ENCODE results near the gene LPIN3.

LPIN3 gene

DNA sequence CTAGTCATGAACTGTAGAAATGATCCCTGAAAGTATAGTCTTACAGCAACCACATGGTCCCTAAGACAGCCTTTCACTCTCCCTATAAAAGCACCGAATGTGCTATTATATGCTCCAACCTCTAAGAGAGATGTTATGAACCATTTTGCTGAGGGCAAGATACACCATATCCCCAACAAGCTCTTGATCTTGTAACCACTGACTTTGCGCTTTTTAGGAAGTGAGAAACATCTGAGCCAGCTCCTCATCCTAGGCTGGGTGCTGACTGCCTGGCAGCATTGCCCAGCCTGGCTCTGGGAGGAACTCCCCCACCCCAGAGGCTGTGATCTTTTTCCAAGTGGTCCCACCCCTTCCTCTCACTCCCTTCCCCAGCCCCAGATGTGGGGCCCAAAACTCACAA, 29.1 kb downstream of the LPIN3 start:
- H3K9me3 ChIP-seq (ENCODE audit: insufficient read depth, low read length, severe bottlenecking) = no peaks in the 10 kb centered on the region
- DNase-seq (no peak), ATAC-seq (ENCODE audit: insufficient read depth, low read depth) (no peak)
- H3K9ac ChIP-seq (ENCODE audit: low read depth, low read length) = no peak overlapping the region
- TF ChIP-seq CTCF (IDR thresholded peaks at IDR 0.05; ENCODE audit: borderline replicate concordance, extremely low read depth, low read length, poor library complexity, severe bottlenecking) = no peak
- no peak for TF ChIP-seq EZH2 (IDR thresholded peaks at IDR 0.05; ENCODE audit: borderline replicate concordance, low read depth, low read length, severe bottlenecking)
- no peaks in the 10 kb centered on the region for H3K4me1 ChIP-seq (ENCODE audit: insufficient read depth, low read length)
- no peaks in the 10 kb centered on the region for H3K27me3 ChIP-seq (ENCODE audit: insufficient read depth, low read length, poor library complexity)
- no peaks in the 10 kb centered on the region for H4K20me1 ChIP-seq (ENCODE audit: insufficient read depth, low read length)
- no peaks in the 10 kb centered on the region for H3K79me2 ChIP-seq (ENCODE audit: insufficient read depth, low read length)
- H3K36me3 ChIP-seq (ENCODE audit: insufficient read depth, low read length) = no peaks in the 10 kb centered on the region
- H3K4me2 ChIP-seq (ENCODE audit: insufficient read depth, low read length) = no peak overlapping the region
- H3K27ac ChIP-seq (ENCODE audit: low read length) = no peak overlapping the region
- H3K4me3 ChIP-seq (ENCODE audit: low read depth in 1 of 2, low read length in 2 of 2) = no peak overlapping the region
- no peak overlapping the region for H2AFZ ChIP-seq (ENCODE audit: low read depth, low read length)

DNA sequence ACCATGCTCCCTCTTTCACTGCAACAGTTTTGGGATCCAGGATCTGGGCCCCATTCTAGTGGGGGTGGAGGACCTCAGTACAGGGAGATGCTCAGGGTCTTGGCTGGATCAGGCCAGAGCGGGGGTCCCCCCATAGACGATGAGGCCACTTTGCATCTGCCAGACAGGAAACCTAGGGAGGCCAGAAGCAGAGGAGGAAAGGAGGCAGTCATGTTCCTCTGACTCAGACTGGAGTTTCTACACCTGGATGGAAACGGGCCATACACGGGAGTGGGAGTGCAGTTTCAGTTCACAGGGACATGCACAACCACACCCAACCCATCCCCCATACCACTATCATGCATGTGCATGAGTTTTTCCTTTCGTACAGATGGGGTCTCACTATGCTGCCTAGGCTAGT, 29.6 kb downstream of the LPIN3 start:
- H3K4me2 ChIP-seq (ENCODE audit: insufficient read depth, low read length) = no peak overlapping the region
- H2AFZ ChIP-seq (ENCODE audit: low read depth, low read length) = no peak overlapping the region
- no peak overlapping the region for H3K9ac ChIP-seq (ENCODE audit: low read depth, low read length)
- no peak for TF ChIP-seq CTCF (IDR thresholded peaks at IDR 0.05; ENCODE audit: borderline replicate concordance, extremely low read depth, low read length, poor library complexity, severe bottlenecking)
- no peak for TF ChIP-seq EZH2 (IDR thresholded peaks at IDR 0.05; ENCODE audit: borderline replicate concordance, low read depth, low read length, severe bottlenecking)
- no peaks in the 10 kb centered on the region for H4K20me1 ChIP-seq (ENCODE audit: insufficient read depth, low read length)
- ATAC-seq (ENCODE audit: insufficient read depth, low read depth) = no peak
- no peaks in the 10 kb centered on the region for H3K4me1 ChIP-seq (ENCODE audit: insufficient read depth, low read length)
- H3K27me3 ChIP-seq (ENCODE audit: insufficient read depth, low read length, poor library complexity) = no peaks in the 10 kb centered on the region
- no peak overlapping the region for H3K27ac ChIP-seq (ENCODE audit: low read length)
- H3K9me3 ChIP-seq (ENCODE audit: insufficient read depth, low read length, severe bottlenecking) = no peaks in the 10 kb centered on the region
- H3K4me3 ChIP-seq (ENCODE audit: low read depth in 1 of 2, low read length in 2 of 2) = no peak overlapping the region
- no peak for DNase-seq
- no peaks in the 10 kb centered on the region for H3K36me3 ChIP-seq (ENCODE audit: insufficient read depth, low read length)
- H3K79me2 ChIP-seq (ENCODE audit: insufficient read depth, low read length) = no peaks in the 10 kb centered on the region

GRCh38 chr20:41371371-41371770, 30.8 kb downstream of the LPIN3 start:
- H3K9ac ChIP-seq (ENCODE audit: low read depth, low read length) = no peak overlapping the region
- DNase-seq (no peak), ATAC-seq (ENCODE audit: insufficient read depth, low read depth) (no peak)
- H4K20me1 ChIP-seq (ENCODE audit: insufficient read depth, low read length) = no peaks in the 10 kb centered on the region
- H3K36me3 ChIP-seq (ENCODE audit: insufficient read depth, low read length) = no peaks in the 10 kb centered on the region
- no peaks in the 10 kb centered on the region for H3K9me3 ChIP-seq (ENCODE audit: insufficient read depth, low read length, severe bottlenecking)
- no peak overlapping the region for H3K27ac ChIP-seq (ENCODE audit: low read length)
- H2AFZ ChIP-seq (ENCODE audit: low read depth, low read length) = no peak overlapping the region
- no peak overlapping the region for H3K4me3 ChIP-seq (ENCODE audit: low read depth in 1 of 2, low read length in 2 of 2)
- TF ChIP-seq CTCF (IDR thresholded peaks at IDR 0.05; ENCODE audit: borderline replicate concordance, extremely low read depth, low read length, poor library complexity, severe bottlenecking) = no peak
- no peak for TF ChIP-seq EZH2 (IDR thresholded peaks at IDR 0.05; ENCODE audit: borderline replicate concordance, low read depth, low read length, severe bottlenecking)
- H3K27me3 ChIP-seq (ENCODE audit: insufficient read depth, low read length, poor library complexity) = peaks cover 5% of the 10 kb centered on the region
- H3K79me2 ChIP-seq (ENCODE audit: insufficient read depth, low read length) = no peaks in the 10 kb centered on the region
- H3K4me2 ChIP-seq (ENCODE audit: insufficient read depth, low read length) = no peak overlapping the region
- no peaks in the 10 kb centered on the region for H3K4me1 ChIP-seq (ENCODE audit: insufficient read depth, low read length)

DNA sequence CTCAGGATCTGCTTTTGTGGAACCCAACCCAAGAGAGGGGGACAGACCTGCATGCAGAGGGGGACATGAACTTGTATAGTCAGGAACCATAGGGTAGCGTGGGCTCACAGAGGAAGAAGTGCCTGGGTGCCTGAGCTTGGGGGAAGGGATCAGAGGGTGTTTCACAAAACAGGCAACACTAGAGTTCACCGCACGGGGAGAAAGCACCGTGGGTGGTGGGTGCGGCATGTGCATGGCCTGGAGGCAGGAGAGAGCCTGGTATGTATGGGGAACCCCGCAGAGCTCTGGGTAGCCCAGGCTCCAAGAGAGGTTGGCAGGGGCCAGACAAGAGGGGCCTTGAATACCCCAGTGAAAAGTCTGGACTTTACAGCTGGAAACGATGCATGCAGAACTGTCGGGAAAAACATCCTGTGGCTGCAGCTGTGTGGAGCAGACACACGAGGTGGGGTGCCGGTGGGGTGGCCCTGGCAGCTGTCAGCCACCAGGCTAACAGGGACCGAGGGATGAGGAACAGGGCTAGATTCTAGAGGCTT, 32.7 kb downstream of the LPIN3 start:
- no peaks in the 10 kb centered on the region for H3K36me3 ChIP-seq (ENCODE audit: insufficient read depth, low read length)
- TF ChIP-seq CTCF (IDR thresholded peaks at IDR 0.05; ENCODE audit: borderline replicate concordance, extremely low read depth, low read length, poor library complexity, severe bottlenecking) (no peak), EZH2 (IDR thresholded peaks at IDR 0.05; ENCODE audit: borderline replicate concordance, low read depth, low read length, severe bottlenecking) (no peak)
- peaks cover 12% of the 10 kb centered on the region for H3K27me3 ChIP-seq (ENCODE audit: insufficient read depth, low read length, poor library complexity)
- no peak overlapping the region for H3K4me2 ChIP-seq (ENCODE audit: insufficient read depth, low read length)
- H3K4me1 ChIP-seq (ENCODE audit: insufficient read depth, low read length) = no peaks in the 10 kb centered on the region
- no peak overlapping the region for H2AFZ ChIP-seq (ENCODE audit: low read depth, low read length)
- H3K4me3 ChIP-seq (ENCODE audit: low read depth in 1 of 2, low read length in 2 of 2) = no peak overlapping the region
- ATAC-seq (ENCODE audit: insufficient read depth, low read depth) = no peak
- H3K79me2 ChIP-seq (ENCODE audit: insufficient read depth, low read length) = no peaks in the 10 kb centered on the region
- no peaks in the 10 kb centered on the region for H3K9me3 ChIP-seq (ENCODE audit: insufficient read depth, low read length, severe bottlenecking)
- no peak overlapping the region for H3K9ac ChIP-seq (ENCODE audit: low read depth, low read length)
- DNase-seq = no peak
- H4K20me1 ChIP-seq (ENCODE audit: insufficient read depth, low read length) = no peaks in the 10 kb centered on the region
- H3K27ac ChIP-seq (ENCODE audit: low read length) = no peak overlapping the region

All from DND-41 (cell line).